SK-N-SH (cell line): ENCODE measurements around the gene JMJD1C. TPM values are rescaled to one million over a fixed set of nuclear protein-coding genes. Genes with fewer than 3 reads are reported as not detected.
A peak's percentile ranks its signal among the peaks of the same experiment; 100 is the strongest.

Experiments used
- CTCF ChIA-PET: fragments of 300-600, 350-600 bp; formaldehyde crosslinking; extraction: SDS; loops from one replicate; lab custom pipeline; 2021; lab: Yijun Ruan, JAX
- POLR2A ChIA-PET: fragments of 350-600 bp; sonication (Branson Sonifier 250); formaldehyde crosslinking; extraction: SDS; loops from one replicate; lab custom pipeline; 2020; ENCODE audit warnings: antibody characterized with exemption, inconsistent platforms; lab: Yijun Ruan, JAX
- DNase-seq: peaks from one replicate; pipeline ENCODE4 v3.0.0; 2012
- H2AFZ ChIP-seq: fragments of 200-600 bp; sonication (generic); 2 replicates; pipeline ENCODE4 v1.8.1; 2016; ENCODE audit warnings: antibody characterized with exemption, mild to moderate bottlenecking, low read depth
- H3F3A ChIP-seq: fragments of 200-600 bp; sonication (generic); replicated peaks from 2 replicates; pipeline ENCODE3; 2016; ENCODE audit warnings: antibody characterized with exemption, mild to moderate bottlenecking; ENCODE audit not compliant: insufficient read depth
- H3K27ac ChIP-seq, 2 experiments: fragments of 200-500 bp in 1 of 2; fragments of 200-600 bp in 1 of 2; sonication (Bioruptor generic) in 1 of 2; sonication (generic), shearing (Covaris generic) in 1 of 2; 2 replicates each; pipeline versions ENCODE4 v1.5.1 to v1.6.1; 2014 to 2016; ENCODE audit warnings: low read depth in 2 of 2, inconsistent platforms in 1 of 2, low read length in 1 of 2, mild to moderate bottlenecking in 1 of 2, mixed read lengths in 1 of 2
- H3K27me3 ChIP-seq: fragments of 200-600 bp; sonication (generic), shearing (Covaris generic); 2 replicates; pipeline ENCODE4 v1.6.1; 2016; ENCODE audit warnings: mixed run types; ENCODE audit not compliant: insufficient read depth
- H3K36me3 ChIP-seq, 2 experiments: fragments of 200-500 bp in 1 of 2; fragments of 200-600 bp in 1 of 2; sonication (Bioruptor generic) in 1 of 2; sonication (generic) in 1 of 2; replicated peaks in 1 of 2; 2 replicates each; pipeline versions ENCODE3 to v1.5.1; 2014 to 2016; ENCODE audit warnings: low read length in 1 of 2, mild to moderate bottlenecking in 1 of 2; ENCODE audit not compliant: insufficient read depth in 2 of 2, control insufficient read depth in 1 of 2
- H3K4me1 ChIP-seq, 2 experiments: fragments of 200-500 bp in 1 of 2; fragments of 200-600 bp in 1 of 2; sonication (Bioruptor generic) in 1 of 2; sonication (generic), shearing (Covaris generic) in 1 of 2; 2 replicates each; pipeline versions ENCODE4 v1.5.1 to v1.6.1; 2014 to 2016; ENCODE audit warnings: low read depth in 1 of 2, low read length in 1 of 2, mixed run types in 1 of 2; ENCODE audit not compliant: insufficient read depth in 2 of 2, control insufficient read depth in 1 of 2
- H3K4me2 ChIP-seq: fragments of 200-600 bp; sonication (generic), shearing (Covaris generic); 2 replicates; pipeline ENCODE4 v1.6.1; 2017; ENCODE audit warnings: mixed run types
- H3K4me3 ChIP-seq, 2 experiments: fragments of 200-500 bp in 1 of 2; fragments of 200-600 bp in 1 of 2; sonication (Bioruptor generic) in 1 of 2; sonication (generic), shearing (Covaris generic) in 1 of 2; 2 replicates each; pipeline versions ENCODE4 v1.5.1 to v1.8.1; 2014 to 2016; ENCODE audit warnings: low read depth in 2 of 2, inconsistent platforms in 1 of 2, low read length in 1 of 2, mild to moderate bottlenecking in 1 of 2, mixed read lengths in 1 of 2, moderate library complexity in 1 of 2
- H3K79me2 ChIP-seq: fragments of 200-600 bp; sonication (generic); 2 replicates; pipeline ENCODE4 v1.8.1; 2017; ENCODE audit warnings: mild to moderate bottlenecking; ENCODE audit not compliant: insufficient read depth
- H3K9ac ChIP-seq: fragments of 200-600 bp; sonication (generic); 2 replicates; pipeline ENCODE4 v1.6.1; 2017; ENCODE audit warnings: mixed run types
- H3K9me2 ChIP-seq: fragments of 200-600 bp; sonication (generic); 2 replicates; pipeline ENCODE4 v1.6.1; 2017; ENCODE audit warnings: mixed run types
- H3K9me3 ChIP-seq: fragments of 200-600 bp; sonication (generic); 2 replicates; pipeline ENCODE4 v1.6.1; 2017; ENCODE audit warnings: mixed run types, mild to moderate bottlenecking, moderate library complexity
- H4K20me1 ChIP-seq: fragments of 200-600 bp; sonication (generic); 2 replicates; pipeline ENCODE4 v1.6.1; 2017; ENCODE audit warnings: mild to moderate bottlenecking, mixed run types; ENCODE audit not compliant: insufficient read depth
- CHD2 ChIP-seq: fragments of 150-350 bp; IDR thresholded peaks from 2 replicates; pipeline ENCODE4 v1.6.1; 2018; ENCODE audit warnings: low read length; ENCODE audit not compliant: partially characterized antibody
- ELF1 ChIP-seq: IDR thresholded peaks from 2 replicates; pipeline ENCODE4 v1.4.0; 2012
- EP300 ChIP-seq, 2 experiments: IDR thresholded peaks; 2 replicates each; pipeline versions ENCODE4 v1.4.0 to v1.6.1; 2012; ENCODE audit warnings: borderline replicate concordance in 1 of 2, low read depth in 1 of 2, low read length in 1 of 2
- EZH2phosphoT487 ChIP-seq: fragments of 200-600 bp; sonication (generic); IDR thresholded peaks from 2 replicates; pipeline ENCODE4 v1.6.1; 2017; ENCODE audit warnings: low read depth, mixed run types, mild to moderate bottlenecking, antibody characterized with exemption, moderate library complexity, borderline replicate concordance
- FOSL2 ChIP-seq: IDR thresholded peaks from 2 replicates; pipeline ENCODE4 v1.4.0; 2012; ENCODE audit warnings: low read depth, mild to moderate bottlenecking, moderate library complexity, borderline replicate concordance
- FOXJ3 ChIP-seq: sonication (generic); formaldehyde crosslinking; IDR thresholded peaks from 2 replicates; pipeline ENCODE4 v1.5.1; 2020; ENCODE audit warnings: mild to moderate bottlenecking, missing genetic modification reagents
- FOXM1 ChIP-seq: IDR thresholded peaks from 2 replicates; pipeline ENCODE4 v1.4.0; 2012; ENCODE audit warnings: low read depth, mild to moderate bottlenecking
- GABPA ChIP-seq: IDR thresholded peaks from 2 replicates; pipeline ENCODE4 v1.4.0; 2012; ENCODE audit warnings: low read depth, mild to moderate bottlenecking
- GATA2 ChIP-seq: sonication (generic); formaldehyde crosslinking; IDR thresholded peaks from 2 replicates; pipeline ENCODE4 v1.5.0; 2020; ENCODE audit warnings: mild to moderate bottlenecking, missing genetic modification reagents
- MEF2A ChIP-seq: IDR thresholded peaks from 2 replicates; pipeline ENCODE4 v1.4.0; 2012; ENCODE audit warnings: low read depth, borderline replicate concordance
- MXI1 ChIP-seq: IDR thresholded peaks from 2 replicates; pipeline ENCODE4 v1.6.1; 2012; ENCODE audit warnings: mild to moderate bottlenecking, low read depth, low read length, improper control_type of control experiment
- NFIC ChIP-seq: IDR thresholded peaks from 2 replicates; pipeline ENCODE4 v1.4.0; 2012; ENCODE audit warnings: borderline replicate concordance
- NRF1 ChIP-seq: IDR thresholded peaks from 2 replicates; pipeline ENCODE4 v1.6.1; 2012; ENCODE audit warnings: low read depth, mild to moderate bottlenecking, low read length
- POLR2AphosphoS5 ChIP-seq: IDR thresholded peaks from 2 replicates; pipeline ENCODE4 v1.6.1; 2012; ENCODE audit warnings: low read depth, low read length
- RAD21 ChIP-seq: IDR thresholded peaks from 2 replicates; pipeline ENCODE4 v1.6.1; 2012; ENCODE audit warnings: mild to moderate bottlenecking, low read length
- RCOR1 ChIP-seq: fragments of 150-350 bp; IDR thresholded peaks from 2 replicates; pipeline ENCODE4 v1.6.1; 2017; ENCODE audit warnings: antibody characterized with exemption, low read length
- REST ChIP-seq: IDR thresholded peaks from 2 replicates; pipeline ENCODE4 v1.6.1; 2012; ENCODE audit warnings: mild to moderate bottlenecking, low read depth, low read length, moderate library complexity
- RXRA ChIP-seq: IDR thresholded peaks from 2 replicates; pipeline ENCODE4 v1.4.0; 2012; ENCODE audit warnings: low read depth, mild to moderate bottlenecking, borderline replicate concordance
- SIN3A ChIP-seq: IDR thresholded peaks from 2 replicates; pipeline ENCODE4 v1.6.1; 2012; ENCODE audit warnings: low read depth, mild to moderate bottlenecking, low read length, moderate library complexity, borderline replicate concordance
- TAF1 ChIP-seq: IDR thresholded peaks from 2 replicates; pipeline ENCODE4 v1.6.1; 2012; ENCODE audit warnings: low read depth, mild to moderate bottlenecking, low read length, moderate library complexity, borderline replicate concordance
- TCF12 ChIP-seq: IDR thresholded peaks from 2 replicates; pipeline ENCODE4 v1.4.0; 2012
- TEAD4 ChIP-seq: IDR thresholded peaks from 2 replicates; pipeline ENCODE4 v1.4.0; 2012; ENCODE audit warnings: mild to moderate bottlenecking, borderline replicate concordance; ENCODE audit not compliant: insufficient read depth
- YY1 ChIP-seq: IDR thresholded peaks from 2 replicates; pipeline ENCODE4 v1.4.0; 2012; ENCODE audit warnings: low read depth, mild to moderate bottlenecking
- whole genome bisulfite sequencing: methylation state at CpG from one replicate; pipeline ENCODE4 v1.1.6; 2017; ENCODE audit warnings: low lambda C conversion rate; 5-methylcytosine and 5-hydroxymethylcytosine counted together
- polyA plus RNA-seq, 3 experiments: library from polyadenylated mRNA; depleted of rRNA; stranded (reverse); fragments of >200 nt; gene quantifications; 2 replicates each; pipeline ENCODE4 v1.2.3, GENCODE V29; 2012
- TF ChIP-seq, protein P1 (sequence below): IDR thresholded peaks from 2 replicates; pipeline ENCODE4 v1.4.0; 2012; ENCODE audit warnings: low read depth
- TF ChIP-seq, protein P2 (sequence below): fragments of 200-600 bp; sonication (generic); IDR thresholded peaks from 2 replicates; pipeline ENCODE4 v1.6.1; 2017; ENCODE audit warnings: antibody characterized with exemption, mild to moderate bottlenecking, moderate library complexity
- TF ChIP-seq, protein P3 (sequence below): fragments of 150-350 bp; IDR thresholded peaks from 2 replicates; pipeline ENCODE4 v1.6.1; 2017; ENCODE audit warnings: antibody characterized with exemption, low read length, low read depth, borderline replicate concordance
- TF ChIP-seq, protein P4 (sequence below): IDR thresholded peaks from 2 replicates; pipeline ENCODE4; 2012

JMJD1C gene
- polyA plus RNA-seq, 1 of the 3 experiments (the other 2 are of a cell fraction) = 11.7 TPM

DNA sequence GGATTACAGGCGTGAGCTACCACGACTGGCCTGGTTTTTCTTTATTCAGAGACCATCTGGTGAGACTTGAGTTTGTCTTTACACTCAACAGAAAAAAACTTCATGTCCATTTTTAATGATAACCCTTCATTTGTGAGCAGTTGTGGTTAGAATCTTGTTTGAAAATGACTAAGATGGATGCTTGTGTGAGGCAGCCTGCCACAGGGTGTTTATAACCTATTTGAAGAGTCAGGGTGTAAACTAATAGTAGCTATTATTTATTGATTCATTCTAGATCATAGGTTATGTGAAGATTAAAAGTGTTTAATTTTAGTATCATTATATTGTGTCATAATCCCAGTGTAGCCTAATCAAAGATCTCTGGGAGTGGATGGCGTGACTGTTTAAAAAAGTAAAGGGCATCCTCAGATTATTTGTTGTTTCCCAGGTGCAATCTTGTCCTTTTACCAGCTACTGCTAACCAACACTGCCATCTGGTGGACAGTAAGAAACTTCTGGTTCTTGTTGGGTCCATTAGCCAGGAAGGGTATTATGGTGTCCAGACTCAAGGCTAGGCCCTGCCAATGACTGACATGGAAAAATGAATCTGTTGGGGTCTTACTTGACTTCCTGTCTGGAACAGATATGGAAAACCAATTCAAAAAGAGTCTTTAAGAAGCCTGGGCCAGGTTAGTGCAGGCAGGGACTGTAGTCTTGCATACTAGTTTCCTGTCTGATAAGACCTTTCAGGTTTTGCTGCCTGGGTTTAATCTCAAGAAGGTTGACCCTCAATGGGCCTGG, 307.7 kb downstream of the JMJD1C start:
- peaks cover 20% of the 10 kb centered on the region for H3F3A ChIP-seq
- POLR2A ChIA-PET = no interaction called here
- H3K4me1 ChIP-seq = no peaks in the 10 kb centered on the region
- no peak for TF ChIP-seq ELF1
- TF ChIP-seq, protein P1, sequence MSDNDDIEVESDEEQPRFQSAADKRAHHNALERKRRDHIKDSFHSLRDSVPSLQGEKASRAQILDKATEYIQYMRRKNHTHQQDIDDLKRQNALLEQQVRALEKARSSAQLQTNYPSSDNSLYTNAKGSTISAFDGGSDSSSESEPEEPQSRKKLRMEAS = no peak
- TF ChIP-seq RCOR1 = no peak
- no peak for TF ChIP-seq MXI1
- no peak for TF ChIP-seq FOSL2
- no peak for TF ChIP-seq TAF1
- TF ChIP-seq EP300 (IDR thresholded peaks at IDR 0.05; ENCODE audit: borderline replicate concordance in 1 of 2, low read depth in 1 of 2, low read length in 1 of 2) = no peak
- peak; percentile 91 for TF ChIP-seq RAD21
- TF ChIP-seq EZH2phosphoT487 = no peak
- TF ChIP-seq GABPA = no peak
- TF ChIP-seq RXRA = no peak
- 0 out of 2 replicates have a peak, but pooled peaks have one; percentile 19 for TF ChIP-seq SIN3A
- no peak; the same call in 1 of the 2 replicates for TF ChIP-seq YY1
- no peak for TF ChIP-seq TEAD4
- TF ChIP-seq, protein P2, sequence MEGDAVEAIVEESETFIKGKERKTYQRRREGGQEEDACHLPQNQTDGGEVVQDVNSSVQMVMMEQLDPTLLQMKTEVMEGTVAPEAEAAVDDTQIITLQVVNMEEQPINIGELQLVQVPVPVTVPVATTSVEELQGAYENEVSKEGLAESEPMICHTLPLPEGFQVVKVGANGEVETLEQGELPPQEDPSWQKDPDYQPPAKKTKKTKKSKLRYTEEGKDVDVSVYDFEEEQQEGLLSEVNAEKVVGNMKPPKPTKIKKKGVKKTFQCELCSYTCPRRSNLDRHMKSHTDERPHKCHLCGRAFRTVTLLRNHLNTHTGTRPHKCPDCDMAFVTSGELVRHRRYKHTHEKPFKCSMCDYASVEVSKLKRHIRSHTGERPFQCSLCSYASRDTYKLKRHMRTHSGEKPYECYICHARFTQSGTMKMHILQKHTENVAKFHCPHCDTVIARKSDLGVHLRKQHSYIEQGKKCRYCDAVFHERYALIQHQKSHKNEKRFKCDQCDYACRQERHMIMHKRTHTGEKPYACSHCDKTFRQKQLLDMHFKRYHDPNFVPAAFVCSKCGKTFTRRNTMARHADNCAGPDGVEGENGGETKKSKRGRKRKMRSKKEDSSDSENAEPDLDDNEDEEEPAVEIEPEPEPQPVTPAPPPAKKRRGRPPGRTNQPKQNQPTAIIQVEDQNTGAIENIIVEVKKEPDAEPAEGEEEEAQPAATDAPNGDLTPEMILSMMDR = peak; percentile 88
- TF ChIP-seq MEF2A = no peak
- TF ChIP-seq REST = no peak
- TF ChIP-seq NRF1 = no peak
- 0 out of 2 replicates have a peak, but pooled peaks have one; percentile 11 for TF ChIP-seq POLR2AphosphoS5
- no peak for TF ChIP-seq FOXM1
- peak; percentile 28 for TF ChIP-seq CHD2
- no peak for TF ChIP-seq NFIC
- TF ChIP-seq, protein P3, sequence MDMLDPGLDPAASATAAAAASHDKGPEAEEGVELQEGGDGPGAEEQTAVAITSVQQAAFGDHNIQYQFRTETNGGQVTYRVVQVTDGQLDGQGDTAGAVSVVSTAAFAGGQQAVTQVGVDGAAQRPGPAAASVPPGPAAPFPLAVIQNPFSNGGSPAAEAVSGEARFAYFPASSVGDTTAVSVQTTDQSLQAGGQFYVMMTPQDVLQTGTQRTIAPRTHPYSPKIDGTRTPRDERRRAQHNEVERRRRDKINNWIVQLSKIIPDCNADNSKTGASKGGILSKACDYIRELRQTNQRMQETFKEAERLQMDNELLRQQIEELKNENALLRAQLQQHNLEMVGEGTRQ = no peak
- TF ChIP-seq FOXJ3 (CRISPR knock-in tag) = no peak
- TF ChIP-seq, protein P4, sequence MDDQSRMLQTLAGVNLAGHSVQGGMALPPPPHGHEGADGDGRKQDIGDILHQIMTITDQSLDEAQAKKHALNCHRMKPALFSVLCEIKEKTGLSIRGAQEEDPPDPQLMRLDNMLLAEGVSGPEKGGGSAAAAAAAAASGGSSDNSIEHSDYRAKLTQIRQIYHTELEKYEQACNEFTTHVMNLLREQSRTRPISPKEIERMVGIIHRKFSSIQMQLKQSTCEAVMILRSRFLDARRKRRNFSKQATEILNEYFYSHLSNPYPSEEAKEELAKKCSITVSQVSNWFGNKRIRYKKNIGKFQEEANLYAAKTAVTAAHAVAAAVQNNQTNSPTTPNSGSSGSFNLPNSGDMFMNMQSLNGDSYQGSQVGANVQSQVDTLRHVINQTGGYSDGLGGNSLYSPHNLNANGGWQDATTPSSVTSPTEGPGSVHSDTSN = no peak
- TF ChIP-seq TCF12 = no peak
- no peak for TF ChIP-seq GATA2 (CRISPR knock-in tag)

More for the DNA sequence above, 307.7 kb downstream of the JMJD1C start:
- no peak overlapping the region for H3K27ac ChIP-seq
- H3K27me3 ChIP-seq = no peaks in the 10 kb centered on the region
- CTCF ChIA-PET = interaction anchor here (0.6 to 4.5 kb wide), 44 partner anchors 8 to 913 kb away, joined by 3 to 50 read pairs (median 4); partner anchors contain the start of genes NRBF2 and ZNF365
- peaks cover 0 to 17% of the 10 kb centered on the region in 2 experiments for H3K36me3 ChIP-seq
- H3K4me3 ChIP-seq = no peak overlapping the region
- H3K9me2 ChIP-seq = no peaks in the 10 kb centered on the region
- H2AFZ ChIP-seq = no peak overlapping the region
- H3K4me2 ChIP-seq = no peak overlapping the region
- 75% methylated on average over 3 of the region's 3 CpGs for WGBS
- peak; percentile 54 for DNase-seq
- peaks cover 13% of the 10 kb centered on the region for H4K20me1 ChIP-seq
- no peak overlapping the region for H3K9ac ChIP-seq
- H3K9me3 ChIP-seq = no peaks in the 10 kb centered on the region
- no peaks in the 10 kb centered on the region for H3K79me2 ChIP-seq
